ENCODE results near the gene FAAP20. TPM values are rescaled to one million over a fixed set of nuclear protein-coding genes. Genes with fewer than 3 reads are reported as not detected.

The FAAP20 gene
- total RNA-seq, 6 donors from 2014 or later = 26.7 to 88.0 (median 66.8) TPM

DNA sequence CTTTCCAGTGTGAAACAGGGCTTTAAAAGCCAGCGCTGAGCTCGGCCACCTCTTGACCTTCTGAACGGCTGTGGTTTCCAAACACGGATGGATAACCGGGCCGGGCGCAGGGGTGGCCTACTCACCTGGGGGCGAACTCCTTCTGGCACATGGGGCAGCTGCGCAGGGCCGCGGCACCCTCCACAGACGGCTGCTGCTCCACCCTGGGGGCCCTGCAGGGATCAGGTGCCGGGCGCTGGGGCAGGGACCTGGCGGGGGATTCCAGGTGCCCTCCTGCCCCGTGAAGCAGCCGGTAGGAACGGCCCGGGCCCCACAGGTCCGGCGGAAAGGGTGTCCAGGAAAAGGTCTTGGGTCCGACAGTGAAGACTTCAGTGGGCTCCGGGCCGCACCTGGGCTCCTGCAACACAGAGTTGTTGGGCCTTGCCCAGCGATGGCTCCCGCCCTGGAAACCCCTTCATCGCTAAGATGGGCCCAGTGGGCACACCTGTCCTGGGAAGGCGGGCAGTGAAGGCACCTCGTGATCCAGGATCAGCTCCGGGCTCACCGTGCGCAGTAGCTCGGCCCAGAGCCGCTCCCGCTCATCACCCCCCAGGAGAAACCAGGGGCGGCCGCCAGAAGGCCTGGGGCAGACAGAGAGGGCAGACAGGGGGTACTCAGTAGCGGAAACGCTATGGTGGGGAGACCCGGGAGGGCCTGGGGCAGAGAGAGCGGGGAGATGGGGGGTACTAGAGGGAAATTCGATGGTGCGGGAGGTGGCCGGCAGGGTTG lies 874 bp downstream of the FAAP20 start:
- DNase-seq = peak in 1 of 2 donors; percentile 86
- 47 to 56% methylated on average over 18 to 25 of the region's 44 CpGs for WGBS, 2 donors
- TF ChIP-seq, protein P1, sequence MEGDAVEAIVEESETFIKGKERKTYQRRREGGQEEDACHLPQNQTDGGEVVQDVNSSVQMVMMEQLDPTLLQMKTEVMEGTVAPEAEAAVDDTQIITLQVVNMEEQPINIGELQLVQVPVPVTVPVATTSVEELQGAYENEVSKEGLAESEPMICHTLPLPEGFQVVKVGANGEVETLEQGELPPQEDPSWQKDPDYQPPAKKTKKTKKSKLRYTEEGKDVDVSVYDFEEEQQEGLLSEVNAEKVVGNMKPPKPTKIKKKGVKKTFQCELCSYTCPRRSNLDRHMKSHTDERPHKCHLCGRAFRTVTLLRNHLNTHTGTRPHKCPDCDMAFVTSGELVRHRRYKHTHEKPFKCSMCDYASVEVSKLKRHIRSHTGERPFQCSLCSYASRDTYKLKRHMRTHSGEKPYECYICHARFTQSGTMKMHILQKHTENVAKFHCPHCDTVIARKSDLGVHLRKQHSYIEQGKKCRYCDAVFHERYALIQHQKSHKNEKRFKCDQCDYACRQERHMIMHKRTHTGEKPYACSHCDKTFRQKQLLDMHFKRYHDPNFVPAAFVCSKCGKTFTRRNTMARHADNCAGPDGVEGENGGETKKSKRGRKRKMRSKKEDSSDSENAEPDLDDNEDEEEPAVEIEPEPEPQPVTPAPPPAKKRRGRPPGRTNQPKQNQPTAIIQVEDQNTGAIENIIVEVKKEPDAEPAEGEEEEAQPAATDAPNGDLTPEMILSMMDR (IDR thresholded peaks at IDR 0.05) = no peak
- peak overlapping the region; percentile 2 to 79 (median 77) for H3K4me3 ChIP-seq
- H3K9me3 ChIP-seq = no peaks in the 10 kb centered on the region
- no peak for ATAC-seq (ENCODE audit: low FRiP score in 2 of 2)
- peaks cover 46 to 68% (median 59%) of the 10 kb centered on the region in 4 donors for H3K4me1 ChIP-seq
- peak overlapping the region; percentile 85 to 96 (median 94) for H3K27ac ChIP-seq
- H3K36me3 ChIP-seq = no peaks in the 10 kb centered on the region
- no peaks in the 10 kb centered on the region for H3K27me3 ChIP-seq

- Histone ChIP-seq H3K27ac (peak overlapping the region; percentile 72 to 96 (median 94)), H3K36me3 (no peaks in the 10 kb centered on the region), H3K4me3 (no peak overlapping the region), H3K4me1 (peaks cover 44 to 66% (median 54%) of the 10 kb centered on the region in 4 donors), H3K9me3 (no peaks in the 10 kb centered on the region), H3K27me3 (no peaks in the 10 kb centered on the region)
- ATAC-seq (ENCODE audit: low FRiP score in 2 of 2) (no peak), DNase-seq (peak; percentile 65 to 69)
- 62 to 68% methylated on average over 21 to 30 of the region's 30 CpGs for WGBS, 2 donors
- TF ChIP-seq POLR2A (IDR thresholded peaks at IDR 0.05) (no peak), POLR2AphosphoS5 (IDR thresholded peaks at IDR 0.05) (no peak), EP300 (IDR thresholded peaks at IDR 0.05) (no peak)
- TF ChIP-seq, protein P1 (IDR thresholded peaks at IDR 0.05) = no peak
These were observed 2.3 kb downstream of the FAAP20 start for GRCh38 chr1:2192031-2192995.

- ATAC-seq (ENCODE audit: low FRiP score in 2 of 2) (no peak), DNase-seq (no peak)
- Histone ChIP-seq H3K9me3 (no peaks in the 10 kb centered on the region), H3K4me3 (peak overlapping the region; percentile 27 to 57 (median 54)), H3K27ac (peak overlapping the region; percentile 90 to 96 (median 94)), H3K36me3 (peaks cover 0 to 14% (median 4%) of the 10 kb centered on the region in 4 donors), H3K27me3 (no peaks in the 10 kb centered on the region), H3K4me1 (peaks cover 42 to 61% (median 50%) of the 10 kb centered on the region in 4 donors)
- TF ChIP-seq EP300 (IDR thresholded peaks at IDR 0.05) = no peak
- no peak for TF ChIP-seq POLR2AphosphoS5 (IDR thresholded peaks at IDR 0.05)
- TF ChIP-seq, protein P1 (IDR thresholded peaks at IDR 0.05) = no peak
- no peak for TF ChIP-seq POLR2A (IDR thresholded peaks at IDR 0.05)
- 84 to 91% methylated on average over 11 to 18 of the region's 19 CpGs for WGBS, 2 donors
These were observed 4.0 kb downstream of the FAAP20 start for GRCh38 chr1:2190491-2190976.

GRCh38 chr1:2189459-2190425 lies 4.8 kb downstream of the FAAP20 start:
- Histone ChIP-seq H3K27me3 (no peaks in the 10 kb centered on the region), H3K27ac (peak overlapping the region; percentile 90 to 96 (median 94)), H3K4me3 (peak overlapping the region; percentile 27 to 57 (median 54)), H3K4me1 (peaks cover 38 to 55% (median 47%) of the 10 kb centered on the region in 4 donors), H3K9me3 (no peaks in the 10 kb centered on the region), H3K36me3 (peaks cover 0 to 21% (median 8%) of the 10 kb centered on the region in 4 donors)
- TF ChIP-seq EP300 (IDR thresholded peaks at IDR 0.05) (no peak), POLR2AphosphoS5 (IDR thresholded peaks at IDR 0.05) (peak; percentile 63 to 91), POLR2A (IDR thresholded peaks at IDR 0.05) (peak in 3 of 4 donors; percentile 65 to 87 (median 66))
- TF ChIP-seq, protein P1 (IDR thresholded peaks at IDR 0.05) = peak in 3 of 6 experiments; percentile 8 to 25 (median 16)
- 10 to 26% methylated on average over 9 to 63 of the region's 65 CpGs for WGBS, 2 donors
- DNase-seq (peak; percentile 97 to 98), ATAC-seq (ENCODE audit: low FRiP score in 2 of 2) (peak; percentile 93 to 95)

Data from upper lobe of left lung (tissue), 6 donors.